ENCODE data around the gene HSP90AB1. TPM values are rescaled to one million over a fixed set of nuclear protein-coding genes. Genes with fewer than 3 reads are reported as not detected.

HSP90AB1 gene
- total and polyA plus RNA-seq, 9 of the 15 experiments (the other 6 are each of a cell fraction or from before 2014, with no cell fraction given): 1,780 to 3,358 (median 2,262) TPM

DNA sequence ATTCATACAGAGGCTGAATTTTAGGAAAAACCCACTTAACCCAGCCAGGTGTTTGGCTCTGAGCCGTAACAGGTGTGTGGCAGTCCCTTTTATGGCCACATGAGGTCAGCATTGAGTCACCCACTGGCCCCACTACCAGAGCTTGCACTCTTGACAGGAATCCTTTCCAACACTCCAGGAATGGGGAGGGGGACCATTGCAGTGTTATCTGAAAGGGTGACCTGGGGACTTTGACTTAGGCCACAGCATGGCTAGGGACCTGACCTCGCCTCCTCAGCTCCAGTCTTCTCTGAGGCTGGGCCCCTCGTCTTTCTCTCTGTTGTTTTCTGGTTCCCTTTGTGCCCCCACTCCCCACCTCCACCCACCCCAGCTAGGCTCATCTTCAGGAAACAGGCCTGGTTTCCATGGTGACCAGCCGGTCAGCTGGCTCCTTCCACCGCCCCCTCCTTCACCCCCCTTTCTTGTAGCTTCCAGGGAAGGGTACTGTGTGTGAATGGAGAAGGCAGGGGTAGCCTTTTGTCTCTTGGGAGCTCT, 21.3 kb downstream of the HSP90AB1 start (continued):
- TF ChIP-seq, protein P1, sequence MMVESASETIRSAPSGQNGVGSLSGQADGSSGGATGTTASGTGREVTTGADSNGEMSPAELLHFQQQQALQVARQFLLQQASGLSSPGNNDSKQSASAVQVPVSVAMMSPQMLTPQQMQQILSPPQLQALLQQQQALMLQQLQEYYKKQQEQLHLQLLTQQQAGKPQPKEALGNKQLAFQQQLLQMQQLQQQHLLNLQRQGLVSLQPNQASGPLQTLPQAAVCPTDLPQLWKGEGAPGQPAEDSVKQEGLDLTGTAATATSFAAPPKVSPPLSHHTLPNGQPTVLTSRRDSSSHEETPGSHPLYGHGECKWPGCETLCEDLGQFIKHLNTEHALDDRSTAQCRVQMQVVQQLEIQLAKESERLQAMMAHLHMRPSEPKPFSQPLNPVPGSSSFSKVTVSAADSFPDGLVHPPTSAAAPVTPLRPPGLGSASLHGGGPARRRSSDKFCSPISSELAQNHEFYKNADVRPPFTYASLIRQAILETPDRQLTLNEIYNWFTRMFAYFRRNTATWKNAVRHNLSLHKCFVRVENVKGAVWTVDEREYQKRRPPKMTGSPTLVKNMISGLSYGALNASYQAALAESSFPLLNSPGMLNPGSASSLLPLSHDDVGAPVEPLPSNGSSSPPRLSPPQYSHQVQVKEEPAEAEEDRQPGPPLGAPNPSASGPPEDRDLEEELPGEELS (CRISPR knock-in tag; IDR thresholded peaks at IDR 0.05; ENCODE audit: borderline replicate concordance): 0 out of 2 replicates have a peak, but pooled peaks have one; percentile 55
- TF ChIP-seq ZC3H11A (IDR thresholded peaks at IDR 0.05; ENCODE audit: low read depth, low read length) (no peak), RFX5 (IDR thresholded peaks at IDR 0.05; ENCODE audit: low read depth, low read length) (no peak), TFAM (CRISPR knock-in tag; conservative IDR thresholded peaks at IDR 0.05) (no peak), GTF2F1 (IDR thresholded peaks at IDR 0.05; ENCODE audit: low read depth, low read length) (no peak), SIN3A (IDR thresholded peaks at IDR 0.05; ENCODE audit: borderline replicate concordance in 2 of 2, control insufficient read depth in 1 of 2, low read depth in 2 of 2, low read length in 2 of 2) (no peak), ZNF316 (IDR thresholded peaks at IDR 0.05) (no peak), ZNF445 (CRISPR knock-in tag; IDR thresholded peaks at IDR 0.05; ENCODE audit: low read depth) (no peak), ZEB2 (IDR thresholded peaks at IDR 0.05) (peak; percentile 40; the same call in 1 of the 2 replicates), NFATC3 (IDR thresholded peaks at IDR 0.05) (no peak), BRD4 (IDR thresholded peaks at IDR 0.05) (no peak), SP1 (CRISPR knock-in tag; IDR thresholded peaks at IDR 0.05) (peak; percentile 71), KAT2B (IDR thresholded peaks at IDR 0.05; ENCODE audit: low read depth, low read length) (no peak), E2F6 (IDR thresholded peaks at IDR 0.05; ENCODE audit: borderline replicate concordance in 1 of 2, extremely low read depth in 1 of 2, insufficient read depth in 1 of 2, insufficient read length in 1 of 2, low read depth in 1 of 2, low read length in 1 of 2, poor library complexity in 1 of 2, severe bottlenecking in 1 of 2) (no peak), SMAD2 (IDR thresholded peaks at IDR 0.05; ENCODE audit: low read depth, low read length) (no peak), ZNF217 (CRISPR knock-in tag; IDR thresholded peaks at IDR 0.05) (no peak), SIX5 (IDR thresholded peaks at IDR 0.05; ENCODE audit: borderline replicate concordance in 1 of 2, insufficient read depth in 1 of 2, low read depth in 1 of 2, low read length in 2 of 2) (no peak), OTX1 (CRISPR knock-in tag; IDR thresholded peaks at IDR 0.05) (no peak)
- TF ChIP-seq, protein P2, sequence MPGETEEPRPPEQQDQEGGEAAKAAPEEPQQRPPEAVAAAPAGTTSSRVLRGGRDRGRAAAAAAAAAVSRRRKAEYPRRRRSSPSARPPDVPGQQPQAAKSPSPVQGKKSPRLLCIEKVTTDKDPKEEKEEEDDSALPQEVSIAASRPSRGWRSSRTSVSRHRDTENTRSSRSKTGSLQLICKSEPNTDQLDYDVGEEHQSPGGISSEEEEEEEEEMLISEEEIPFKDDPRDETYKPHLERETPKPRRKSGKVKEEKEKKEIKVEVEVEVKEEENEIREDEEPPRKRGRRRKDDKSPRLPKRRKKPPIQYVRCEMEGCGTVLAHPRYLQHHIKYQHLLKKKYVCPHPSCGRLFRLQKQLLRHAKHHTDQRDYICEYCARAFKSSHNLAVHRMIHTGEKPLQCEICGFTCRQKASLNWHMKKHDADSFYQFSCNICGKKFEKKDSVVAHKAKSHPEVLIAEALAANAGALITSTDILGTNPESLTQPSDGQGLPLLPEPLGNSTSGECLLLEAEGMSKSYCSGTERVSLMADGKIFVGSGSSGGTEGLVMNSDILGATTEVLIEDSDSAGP (CRISPR knock-in tag; IDR thresholded peaks at IDR 0.05): no peak
- TF ChIP-seq, protein P3, sequence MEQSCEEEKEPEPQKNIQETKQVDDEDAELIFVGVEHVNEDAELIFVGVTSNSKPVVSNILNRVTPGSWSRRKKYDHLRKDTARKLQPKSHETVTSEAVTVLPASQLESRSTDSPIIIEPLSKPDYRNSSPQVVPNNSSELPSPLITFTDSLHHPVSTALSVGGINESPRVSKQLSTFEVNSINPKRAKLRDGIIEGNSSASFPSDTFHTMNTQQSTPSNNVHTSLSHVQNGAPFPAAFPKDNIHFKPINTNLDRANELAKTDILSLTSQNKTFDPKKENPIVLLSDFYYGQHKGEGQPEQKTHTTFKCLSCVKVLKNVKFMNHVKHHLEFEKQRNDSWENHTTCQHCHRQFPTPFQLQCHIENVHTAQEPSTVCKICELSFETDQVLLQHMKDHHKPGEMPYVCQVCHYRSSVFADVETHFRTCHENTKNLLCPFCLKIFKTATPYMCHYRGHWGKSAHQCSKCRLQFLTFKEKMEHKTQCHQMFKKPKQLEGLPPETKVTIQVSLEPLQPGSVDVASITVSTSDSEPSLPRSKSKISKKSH (CRISPR knock-in tag; IDR thresholded peaks at IDR 0.05): no peak

Measured in K562 (cell line).